ENCODE results near the gene NUP85.
"Not testable (repeated sequence)": the region's sequence is repeated elsewhere in the genome, so short reads cannot be mapped to it uniquely, and the experiment has no call there.

NUP85 gene

GRCh38 chr17:75270218-75270965, 64.9 kb downstream of the NUP85 start:
- no peak for FAIRE-seq

GRCh38 chr17:75270966-75271232, 65.4 kb downstream of the NUP85 start, which contains the start of gene MIF4GD:
MIF4GD (minus strand) TSS chr17:75271231; CDS start chr17:75270195, 1,036 bp downstream.
- FAIRE-seq = no peak

- FAIRE-seq = no peak
These were observed 65.9 kb downstream of the NUP85 start for GRCh38 chr17:75271233-75271954.

GRCh38 chr17:75271955-75272847, 66.7 kb downstream of the NUP85 start:
- no peak for FAIRE-seq

- FAIRE-seq = no peak
These were observed 67.3 kb downstream of the NUP85 start for GRCh38 chr17:75272848-75273184.

GRCh38 chr17:75273977-75274708, 68.7 kb downstream of the NUP85 start:
- no peak for FAIRE-seq

GRCh38 chr17:75277664-75278071, 72.2 kb downstream of the NUP85 start:
- FAIRE-seq = no peak

- not testable (repeated sequence) for FAIRE-seq
These were observed 74.7 kb downstream of the NUP85 start for GRCh38 chr17:75280189-75280588.

GRCh38 chr17:75285123-75285522, 79.6 kb downstream of the NUP85 start:
- FAIRE-seq = no peak

Data from endometrium (tissue), 2 donors.